Heart right ventricle (tissue), 16 donors: Measurements from ENCODE around the gene ZC3H12C. TPM values are rescaled to one million over a fixed set of nuclear protein-coding genes. Genes with fewer than 3 reads are reported as not detected.
"Not testable (repeated sequence)": the region's sequence is repeated elsewhere in the genome, so short reads cannot be mapped to it uniquely, and the experiment has no call there.

Source experiments
- ATAC-seq, 8 donors: fragments of 200-7000 bp; cut with Tn5 transposase; one replicate each; pipeline ENCODE4 v1.9.1; 2020; ENCODE audit warnings: mild to moderate bottlenecking in 8 of 8, moderate library complexity in 8 of 8, moderate number of reproducible peaks in 1 of 8
- DNase-seq, 2 donors: peaks; one replicate each; pipeline ENCODE4 v3.0.0-alpha.2; 2020
- H3K27ac ChIP-seq, 10 donors: fragments of 200-600 bp; sonication (generic) in 2 of 10; one replicate each; pipeline versions ENCODE4 v1.5.0 to v1.8.0; 2020 to 2022; ENCODE audit warnings: mild to moderate bottlenecking in 3 of 10
- H3K27me3 ChIP-seq, 7 donors: fragments of 200-600 bp; one replicate each; pipeline ENCODE4 v1.8.0; 2021 to 2022; ENCODE audit warnings: mild to moderate bottlenecking in 2 of 7
- H3K36me3 ChIP-seq, 9 donors: fragments of 200-600 bp; sonication (generic) in 1 of 9; one replicate each; pipeline versions ENCODE4 v1.5.0 to v1.8.0; 2020 to 2022; ENCODE audit warnings: mild to moderate bottlenecking in 2 of 9
- H3K4me1 ChIP-seq, 9 donors: fragments of 200-600 bp; sonication (generic) in 1 of 9; one replicate each; pipeline versions ENCODE4 v1.5.0 to v1.8.0; 2020 to 2022; ENCODE audit warnings: mild to moderate bottlenecking in 4 of 9
- H3K4me3 ChIP-seq, 10 donors: fragments of 200-600 bp; sonication (generic) in 2 of 10; one replicate each; pipeline versions ENCODE4 v1.5.0 to v1.8.0; 2020 to 2022; ENCODE audit warnings: mild to moderate bottlenecking in 7 of 10, moderate library complexity in 2 of 10
- H3K9me3 ChIP-seq, 11 donors: fragments of 200-600 bp in 10 of 11; sonication (generic) in 2 of 11; one replicate each; pipeline versions ENCODE4 v1.5.0 to v1.8.0; 2013 to 2022; ENCODE audit warnings: mild to moderate bottlenecking in 2 of 11, control low read depth in 1 of 11, moderate library complexity in 1 of 11
- WGBS, 2 donors: extraction: QIAGEN DNeasy Blood & Tissue Kit; methylation state at CpG; one replicate each; pipeline ENCODE4 v1.1.7; 2013; ENCODE audit warnings: inconsistent platforms in 1 of 2; 5-methylcytosine and 5-hydroxymethylcytosine counted together
- intact Hi-C, 10 donors: fragments of 100-400 bp; cut with DNase I; formaldehyde crosslinking; loops; one replicate each; pipeline versions ENCODE4 v1.11.1 to v1.14.2; 2022
- polyA plus RNA-seq, 2 donors: library from polyadenylated mRNA; stranded (reverse); fragments of 200-250 nt; gene quantifications; one replicate each; pipeline ENCODE4 v1.2.3, GENCODE V29; 2013
- total RNA-seq, 10 donors: library from RNA; stranded (reverse); fragmentation: NEBNext Ultra II Directional in 3 of 10; extraction: Animal tissue kit (Norgen Biotek cat#: 25700) in 3 of 10; gene quantifications; one replicate each; pipeline versions ENCODE4 v1.2.1 to v1.2.4, GENCODE V29; 2021 to 2023
- TF ChIP-seq, protein P1 (sequence below), 9 donors: fragments of 200-600 bp; sonication (generic) in 2 of 9; IDR thresholded peaks; one replicate each; pipeline versions ENCODE4 v1.5.0 to v1.8.0; 2021 to 2022; ENCODE audit warnings: antibody characterized with exemption in 9 of 9, mild to moderate bottlenecking in 5 of 9, moderate library complexity in 1 of 9
- donor health status: Arrhythmogenic right ventricular cardiomyopathy.
- donor health status: ischemic (EF 13 %, LVEDD 7.1; RV severe dilation, severe dysfunction).
- donor health status: healthy with polysubstance abuse.
- donor health status: DM: no; HTN: yes; CAD: no.
- donor health status: DM: no; HTN: no; CAD: no.
- donor health status: ischemic (EF 25% LVEDD 6.9; RV normal size, moderate dysfunction).
- donor health status: ischemic (EF 25% LVEDD 5.7; RV mildly dilated, moderate dysfunction).
- donor health status: healthy.
- donor health status: DM: yes; HTN: yes; CAD: no.
- donor health status: Ischemic cardiomyopathy.
- donor health status: ischemic (EF 35%, LVEDD 5.7; RV mildly dilated, moderate dysfunction).
- donor health status: nonischemic (EF 11% LVEDD 7.7; RV severe dilation, severe dysfunction).
- donor health status: DM: yes; HTN: yes; CAD: no.
- donor health status: PGD.
- donor health status: ischemic (EF 29% LVEDD 5.4; RV normal size, mild dysfunction).
- donor health status: nonischemic (EF 23%, LVEDD 6.1; RV moderate dilation, normal function).

Gene ZC3H12C
- total and polyA plus RNA-seq, 12 donors = 2.1 to 22.8 (median 20.1) TPM

DNA sequence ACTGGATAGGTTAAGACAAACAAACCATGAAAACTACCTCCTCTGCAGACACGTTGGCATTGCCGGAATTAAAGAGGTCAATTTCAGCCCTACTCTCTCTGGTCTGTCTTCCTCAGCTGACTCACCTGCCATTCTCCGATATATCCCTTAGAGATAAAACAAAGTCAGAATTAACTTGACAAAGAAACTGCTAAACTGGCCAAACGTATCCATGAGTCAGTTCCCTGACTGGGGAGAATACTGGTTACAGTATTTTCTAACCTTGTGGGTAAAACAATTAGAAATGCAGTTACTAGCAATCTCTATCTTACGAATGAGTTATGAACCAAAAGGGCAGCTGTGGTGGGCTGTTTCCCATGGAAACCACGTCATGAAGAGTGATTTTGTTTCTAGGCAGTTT is 107.0 kb downstream of the ZC3H12C start:
- intact Hi-C loops = loop anchor here (2.0 to 10.0 kb wide), 15 partner anchors 167 to 1245 kb away; partner anchors contain the start of gene FDX1 (in 1 of the 10)
- H3K27ac ChIP-seq = no peak overlapping the region
- TF ChIP-seq, protein P1, sequence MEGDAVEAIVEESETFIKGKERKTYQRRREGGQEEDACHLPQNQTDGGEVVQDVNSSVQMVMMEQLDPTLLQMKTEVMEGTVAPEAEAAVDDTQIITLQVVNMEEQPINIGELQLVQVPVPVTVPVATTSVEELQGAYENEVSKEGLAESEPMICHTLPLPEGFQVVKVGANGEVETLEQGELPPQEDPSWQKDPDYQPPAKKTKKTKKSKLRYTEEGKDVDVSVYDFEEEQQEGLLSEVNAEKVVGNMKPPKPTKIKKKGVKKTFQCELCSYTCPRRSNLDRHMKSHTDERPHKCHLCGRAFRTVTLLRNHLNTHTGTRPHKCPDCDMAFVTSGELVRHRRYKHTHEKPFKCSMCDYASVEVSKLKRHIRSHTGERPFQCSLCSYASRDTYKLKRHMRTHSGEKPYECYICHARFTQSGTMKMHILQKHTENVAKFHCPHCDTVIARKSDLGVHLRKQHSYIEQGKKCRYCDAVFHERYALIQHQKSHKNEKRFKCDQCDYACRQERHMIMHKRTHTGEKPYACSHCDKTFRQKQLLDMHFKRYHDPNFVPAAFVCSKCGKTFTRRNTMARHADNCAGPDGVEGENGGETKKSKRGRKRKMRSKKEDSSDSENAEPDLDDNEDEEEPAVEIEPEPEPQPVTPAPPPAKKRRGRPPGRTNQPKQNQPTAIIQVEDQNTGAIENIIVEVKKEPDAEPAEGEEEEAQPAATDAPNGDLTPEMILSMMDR (IDR thresholded peaks at IDR 0.05) = no peak
- no peak for DNase-seq
- H3K9me3 ChIP-seq = no peaks in the 10 kb centered on the region
- no peaks in the 10 kb centered on the region for H3K4me1 ChIP-seq
- no peak for ATAC-seq
- H3K4me3 ChIP-seq = no peak overlapping the region
- no peaks in the 10 kb centered on the region for H3K36me3 ChIP-seq
- 87 to 89% methylated on average over 6 of the region's 6 CpGs for WGBS, 2 donors
- H3K27me3 ChIP-seq = no peaks in the 10 kb centered on the region

DNA sequence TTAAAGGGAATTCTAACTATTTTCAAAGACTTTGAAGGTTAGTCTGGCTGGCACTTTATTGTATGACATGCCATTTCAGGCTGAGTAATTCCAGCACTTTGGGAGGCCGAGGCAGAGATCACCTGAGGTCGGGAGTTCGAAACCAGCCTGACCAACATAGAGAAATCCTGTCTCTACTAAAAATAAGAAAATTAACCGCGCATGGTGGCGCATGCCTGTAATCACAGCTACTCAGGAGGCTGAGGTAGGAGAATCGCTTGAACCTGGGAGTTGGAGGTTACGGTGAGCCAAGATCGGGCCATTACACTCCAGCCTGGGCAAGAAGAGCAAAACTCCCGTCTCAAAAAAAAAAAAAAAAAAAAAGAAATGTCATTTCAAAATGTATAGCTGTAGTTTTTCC is 107.6 kb downstream of the ZC3H12C start:
- Histone ChIP-seq H3K9me3 (no peaks in the 10 kb centered on the region), H3K27me3 (no peaks in the 10 kb centered on the region), H3K4me3 (no peak overlapping the region), H3K4me1 (no peaks in the 10 kb centered on the region), H3K36me3 (no peaks in the 10 kb centered on the region), H3K27ac (no peak overlapping the region)
- ATAC-seq = no peak
- intact Hi-C loops = loop anchor here (1.0 to 10.0 kb wide), 16 partner anchors 166 to 1244 kb away; partner anchors contain the start of gene FDX1 (in 1 of the 10)
- 91 to 92% methylated on average over 10 of the region's 10 CpGs for WGBS, 2 donors
- TF ChIP-seq, protein P1 (IDR thresholded peaks at IDR 0.05) = no peak
- DNase-seq = no peak

DNA sequence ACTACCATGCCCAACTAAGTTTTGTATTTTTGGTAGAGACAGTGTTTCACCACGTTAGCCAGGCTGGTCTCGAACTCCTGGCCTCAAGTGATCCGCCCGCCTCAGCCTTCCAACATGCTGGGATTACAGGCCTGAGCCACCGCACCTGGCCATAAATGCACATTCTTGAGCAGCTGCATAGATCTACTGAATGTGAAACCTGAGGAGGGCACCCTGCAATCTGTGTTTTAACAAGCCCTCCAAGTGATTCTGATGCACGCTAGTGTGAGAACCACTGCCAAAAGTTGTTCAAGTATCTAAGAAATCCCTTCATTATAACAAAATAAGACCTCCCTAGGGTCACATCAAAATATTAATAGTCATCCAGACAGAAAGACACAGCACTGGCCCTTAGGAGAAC is 113.9 kb downstream of the ZC3H12C start:
- intact Hi-C loops = loop anchor here in 4 of 10 donors (5.0 to 10.0 kb wide), 4 partner anchors 225 to 1238 kb away; no protein-coding TSS in a partner anchor
- Histone ChIP-seq H3K36me3 (no peaks in the 10 kb centered on the region), H3K4me3 (no peak overlapping the region), H3K27ac (no peak overlapping the region), H3K27me3 (no peaks in the 10 kb centered on the region), H3K9me3 (peaks cover 0 to 5% (median 0%) of the 10 kb centered on the region in 11 donors), H3K4me1 (no peaks in the 10 kb centered on the region)
- TF ChIP-seq, protein P1 (IDR thresholded peaks at IDR 0.05) = no peak
- no peak for ATAC-seq
- no peak for DNase-seq
- WGBS, 2 donors = 95 to 96% methylated on average over 6 of the region's 6 CpGs

DNA sequence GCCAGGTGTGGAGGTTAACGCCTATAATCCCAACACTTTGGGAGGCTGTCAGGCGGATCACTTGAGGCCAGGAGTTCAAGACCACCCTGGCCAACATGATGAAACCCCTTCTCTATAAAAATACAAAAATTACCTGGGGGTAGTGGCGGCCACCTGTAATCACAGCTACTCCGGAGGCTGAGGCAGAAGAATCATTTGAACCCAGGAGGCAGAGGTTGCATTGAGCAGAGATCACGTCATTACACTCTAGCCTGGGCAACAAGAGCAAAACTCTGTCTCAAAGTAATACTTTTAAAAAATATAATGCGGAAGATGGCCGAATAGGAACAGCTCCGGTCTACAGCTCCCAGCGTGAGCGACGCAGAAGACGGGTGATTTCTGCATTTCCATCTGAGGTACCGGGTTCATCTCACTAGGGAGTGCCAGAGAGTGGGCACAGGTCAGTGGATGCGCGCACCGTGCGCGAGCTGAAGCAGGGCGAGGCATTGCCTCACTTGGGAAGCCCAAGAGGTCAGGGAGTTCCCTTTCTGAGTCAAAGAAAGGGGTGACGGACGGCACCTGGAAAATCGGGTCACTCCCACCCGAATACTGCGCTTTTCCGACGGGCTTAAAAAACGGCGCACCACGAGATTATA is 115.6 kb downstream of the ZC3H12C start:
- H3K9me3 ChIP-seq, H3K4me1 ChIP-seq, ATAC-seq, DNase-seq, H3K27ac ChIP-seq, H3K27me3 ChIP-seq, H3K36me3 ChIP-seq: not testable (repeated sequence)
- 50 to 59% methylated on average over 23 to 24 of the region's 29 CpGs for WGBS, 2 donors
- intact Hi-C loops = loop anchor here in 4 of 10 donors (5.0 to 10.0 kb wide), 4 partner anchors 224 to 1236 kb away; no protein-coding TSS in a partner anchor
- H3K4me3 ChIP-seq = peak overlapping the region in 9 of 10 donors; percentile 23 to 51 (median 33)
- TF ChIP-seq, protein P1 (IDR thresholded peaks at IDR 0.05) = peak in 1 of 9 donors; percentile 11

- not testable (repeated sequence) for H3K27ac ChIP-seq, H3K27me3 ChIP-seq, ATAC-seq, H3K9me3 ChIP-seq, H3K36me3 ChIP-seq, DNase-seq, H3K4me1 ChIP-seq
- WGBS, 2 donors = 0 to 13% methylated on average over 2 to 7 of the region's 14 CpGs
- peak overlapping the region in 9 of 10 donors; percentile 23 to 51 (median 33) for H3K4me3 ChIP-seq
- intact Hi-C loops = loop anchor here in 4 of 10 donors (5.0 to 10.0 kb wide), 4 partner anchors 223 to 1235 kb away; no protein-coding TSS in a partner anchor
These were observed 116.1 kb downstream of the ZC3H12C start for GRCh38 chr11:110209313-110209694.
